HG03045 (cell line): ENCODE data around the gene INTS11.
"Not testable (repeated sequence)": the region's sequence is repeated elsewhere in the genome, so short reads cannot be mapped to it uniquely, and the experiment has no call there.

Experiments
- ATAC-seq: cut with Tn5 transposase; IDR thresholded peaks from one replicate; pipeline ENCODE4 v1.9.1; 2021; ENCODE audit warnings: mild to moderate bottlenecking, moderate library complexity; ENCODE audit not compliant: unreplicated experiment

Gene INTS11

DNA sequence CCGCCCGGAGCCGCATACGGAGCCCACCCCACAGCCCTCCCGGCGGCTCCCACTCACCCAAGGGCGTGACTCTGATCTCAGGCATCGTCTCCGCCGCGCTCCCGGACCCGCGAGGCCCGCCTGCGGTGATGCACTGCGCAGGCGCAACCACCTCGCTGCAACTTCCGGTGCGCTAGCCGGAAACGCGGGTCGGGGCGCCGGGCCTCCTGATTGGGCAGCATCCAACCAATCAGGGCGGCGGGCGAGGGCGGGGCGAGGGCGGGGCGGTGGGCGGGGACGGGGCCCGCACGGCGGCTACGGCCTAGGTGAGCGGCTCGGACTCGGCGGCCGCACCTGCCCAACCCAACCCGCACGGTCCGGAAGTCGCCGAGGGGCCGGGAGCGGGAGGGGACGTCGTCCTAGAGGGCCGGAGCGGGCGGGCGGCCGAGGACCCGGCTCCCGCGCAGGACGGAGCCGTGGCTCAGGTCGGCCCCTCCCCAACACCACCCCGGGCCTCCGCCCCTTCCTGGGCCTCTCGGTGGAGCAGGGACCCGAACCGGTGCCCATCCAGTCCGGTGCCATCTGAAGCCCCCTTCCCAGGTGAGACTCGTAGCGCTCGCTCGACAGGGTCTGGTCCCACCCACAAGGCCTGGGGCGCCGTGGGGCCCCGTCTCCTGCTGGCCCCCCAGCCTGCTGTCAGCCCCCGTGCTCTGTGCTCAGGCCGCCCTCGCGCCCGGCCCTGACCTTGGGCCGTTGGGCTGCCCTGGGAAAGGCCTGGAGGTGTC is at the start of gene INTS11, which contains the start of gene CPTP:
TSS of gene INTS11 (minus strand) at position 137 of the 764 bp plus-strand sequence. CDS start at position 85, 52 bp downstream.
TSS of gene CPTP (plus strand) at position 279 of the 764 bp plus-strand sequence. CDS start 2,109 bp downstream, outside the sequence.
- peak; percentile 64 for ATAC-seq

DNA sequence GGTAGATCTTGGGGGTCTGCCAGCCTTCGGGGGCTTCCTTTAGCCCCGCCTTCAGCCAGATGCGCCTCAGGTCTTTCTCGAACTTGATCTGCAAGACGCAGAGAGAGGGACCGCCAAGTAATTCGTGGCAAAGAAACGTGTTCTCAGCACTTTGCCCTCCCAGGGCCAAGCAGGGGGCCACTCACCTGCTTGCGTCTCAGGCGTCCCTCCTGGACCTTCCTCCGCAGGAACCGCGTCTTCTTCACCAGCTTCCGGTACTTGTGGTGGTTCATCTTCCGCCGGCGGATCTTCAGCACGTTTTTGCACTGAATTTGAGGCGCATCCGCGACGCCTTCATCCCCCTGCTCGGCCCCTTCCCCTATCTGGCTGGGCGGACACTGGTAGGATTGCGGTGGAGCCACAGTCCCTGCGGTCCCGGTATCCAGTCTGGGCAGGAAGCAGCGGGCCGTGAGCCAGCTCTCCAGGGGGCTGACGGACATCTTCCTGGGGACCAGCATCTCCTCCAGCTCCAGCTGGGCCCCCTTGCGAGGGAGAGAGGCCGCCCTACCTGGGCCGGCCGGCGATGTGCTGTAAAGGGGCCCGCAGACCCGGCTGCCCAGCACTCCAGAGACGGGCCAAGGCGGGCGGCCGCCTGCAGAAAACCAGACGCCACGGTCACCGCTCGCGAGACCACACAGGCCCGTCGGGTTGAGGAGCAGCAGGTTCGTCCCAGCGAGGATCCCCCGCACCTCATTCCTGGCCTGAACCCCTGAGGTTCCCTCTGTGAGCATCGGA is 49.5 kb upstream of the INTS11 start:
- ATAC-seq = no peak

DNA sequence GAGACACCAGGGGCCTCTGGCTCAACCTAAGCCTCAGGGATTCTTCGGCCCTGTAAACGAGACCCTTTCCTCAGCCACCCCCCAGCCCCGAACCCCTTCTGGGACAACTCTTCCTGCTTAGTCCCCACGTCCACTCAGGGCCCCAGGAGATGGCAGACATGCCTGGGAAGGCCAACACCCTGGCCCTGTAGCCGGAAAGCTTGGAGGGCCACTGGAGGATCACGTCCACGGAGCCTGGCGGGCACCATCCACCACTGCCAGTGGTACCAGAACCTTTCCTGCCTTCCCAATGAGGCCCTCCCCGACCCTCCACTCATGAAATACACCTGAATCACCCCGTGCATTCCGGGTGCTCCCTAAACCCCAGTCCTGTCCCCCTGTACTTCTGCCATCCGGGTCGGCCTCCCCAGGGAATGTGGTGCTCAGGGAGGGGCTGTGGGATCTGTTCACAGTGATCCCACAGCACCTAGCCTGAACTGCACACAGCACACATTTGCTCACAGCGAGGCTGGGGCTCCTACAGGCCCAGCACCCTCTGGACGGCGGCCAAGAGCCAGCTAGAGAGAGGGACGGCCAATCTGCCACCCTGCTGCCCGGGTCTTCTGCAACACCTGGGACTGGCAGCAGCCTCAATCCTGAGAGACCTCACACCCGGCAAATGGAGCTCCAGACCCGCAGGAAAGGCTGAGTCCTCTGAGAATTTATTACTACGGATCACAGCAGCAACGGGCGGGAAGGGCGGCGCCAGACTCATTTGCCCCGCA is 48.8 kb upstream of the INTS11 start:
- no peak for ATAC-seq

DNA sequence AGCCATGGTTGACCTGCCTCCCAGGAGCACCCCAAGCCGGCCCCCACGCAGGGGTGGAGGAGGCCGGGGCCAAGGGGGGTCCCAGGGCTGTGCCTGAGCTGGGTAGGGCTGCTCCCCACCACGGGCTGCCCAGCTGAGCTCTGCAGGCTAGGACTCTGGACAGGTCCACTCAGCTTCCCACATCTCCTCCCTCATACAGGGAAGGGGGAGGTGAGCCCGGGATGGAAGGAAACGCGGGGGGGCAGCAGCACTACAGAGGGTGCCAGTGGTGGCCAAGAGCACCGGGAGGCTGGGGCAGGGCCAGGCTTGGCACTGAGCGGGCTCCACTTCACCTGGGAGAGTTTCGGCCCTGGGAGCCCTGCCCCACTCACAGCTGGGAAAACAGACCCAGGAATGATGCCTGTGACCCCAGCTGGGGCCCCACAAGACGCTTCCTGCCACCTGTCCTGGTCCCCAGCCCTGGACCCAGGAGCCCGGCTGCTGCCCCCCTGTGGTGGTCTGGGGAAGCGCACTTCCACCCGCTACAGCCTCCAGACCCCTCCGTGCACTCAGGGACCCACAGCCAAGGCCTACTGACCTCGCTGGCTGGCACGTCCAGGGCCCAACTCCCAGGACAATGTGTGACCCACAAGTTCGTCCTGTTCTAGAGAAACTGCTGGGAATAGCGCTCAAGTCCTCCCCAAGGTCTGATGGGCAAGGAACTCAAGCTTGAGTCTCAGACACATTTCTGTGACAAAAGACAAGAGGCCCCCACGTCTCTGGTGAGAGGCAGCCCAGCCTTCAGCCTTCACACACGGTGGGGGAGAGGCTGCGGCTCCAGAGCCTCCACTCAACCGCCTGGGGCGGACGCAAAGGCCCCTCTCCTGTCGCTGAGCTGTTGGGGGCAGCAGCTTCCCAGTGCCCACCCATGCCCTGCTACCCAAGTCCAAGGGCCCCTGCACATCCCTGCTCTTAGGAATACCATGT is 47.6 kb upstream of the INTS11 start:
- no peak for ATAC-seq

DNA sequence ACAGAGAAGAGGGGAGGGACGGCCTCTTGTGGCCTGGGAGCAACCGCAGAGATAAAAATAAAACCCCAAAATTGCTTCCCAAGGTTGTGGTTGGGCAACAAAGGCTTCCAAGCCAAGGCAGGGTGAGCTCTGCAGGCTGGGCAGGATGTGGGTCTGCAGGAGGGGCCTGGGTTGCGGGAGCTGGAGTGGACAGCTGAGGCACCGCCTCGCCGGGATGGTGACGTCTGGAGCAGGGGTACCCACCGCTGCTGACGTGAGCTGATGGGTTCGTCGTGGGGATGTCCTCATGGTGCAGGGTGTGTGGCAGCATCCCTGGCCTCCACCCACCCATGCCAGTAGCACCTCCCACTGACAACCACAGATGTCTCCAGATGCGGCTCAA is 46.9 kb upstream of the INTS11 start:
- ATAC-seq = no peak

DNA sequence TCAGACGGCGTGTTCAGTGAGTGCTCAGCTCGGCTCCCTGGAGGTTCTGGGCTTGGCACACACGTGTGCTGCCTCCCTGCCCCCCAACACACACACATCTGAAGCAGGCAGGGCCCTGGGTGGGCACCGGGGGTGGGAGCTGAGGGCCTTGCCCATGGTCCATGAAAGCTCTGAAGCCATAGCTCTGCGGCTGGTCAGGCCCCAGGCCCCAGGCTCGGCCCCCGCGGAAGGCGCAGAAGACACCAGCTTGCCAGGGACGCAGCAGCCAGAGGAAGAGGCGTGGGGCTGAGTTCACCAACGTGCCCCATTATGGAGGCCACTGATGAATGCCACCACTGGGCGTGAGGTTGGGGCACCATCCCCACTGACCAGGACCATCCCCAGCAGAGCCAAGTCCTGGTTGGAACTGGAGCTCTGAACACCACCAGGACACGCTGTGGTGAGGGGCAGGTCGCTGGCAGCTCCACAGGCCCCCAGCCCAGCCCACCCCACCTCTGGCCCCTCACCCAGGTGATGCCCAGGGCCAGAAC is 46.4 kb upstream of the INTS11 start:
- no peak for ATAC-seq

DNA sequence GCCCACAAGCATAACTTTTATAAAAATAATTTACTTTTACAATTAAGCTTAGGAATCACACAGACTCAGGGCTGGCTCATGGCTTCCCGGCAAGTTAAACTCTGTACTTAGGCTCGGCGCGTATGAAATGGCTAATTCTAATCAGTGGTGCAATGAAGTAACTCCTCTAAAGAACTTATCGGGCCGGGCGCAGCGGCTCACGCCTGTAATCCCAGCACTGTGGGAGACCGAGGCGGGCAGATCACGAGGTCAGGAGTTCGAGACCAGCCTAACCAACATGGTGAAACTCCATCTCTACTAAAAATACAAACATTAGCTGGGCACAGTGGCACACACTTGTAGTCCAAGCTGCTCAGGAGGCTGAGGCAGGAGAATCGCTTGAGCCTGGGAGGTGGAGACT is 45.6 kb upstream of the INTS11 start:
- ATAC-seq = not testable (repeated sequence)

DNA sequence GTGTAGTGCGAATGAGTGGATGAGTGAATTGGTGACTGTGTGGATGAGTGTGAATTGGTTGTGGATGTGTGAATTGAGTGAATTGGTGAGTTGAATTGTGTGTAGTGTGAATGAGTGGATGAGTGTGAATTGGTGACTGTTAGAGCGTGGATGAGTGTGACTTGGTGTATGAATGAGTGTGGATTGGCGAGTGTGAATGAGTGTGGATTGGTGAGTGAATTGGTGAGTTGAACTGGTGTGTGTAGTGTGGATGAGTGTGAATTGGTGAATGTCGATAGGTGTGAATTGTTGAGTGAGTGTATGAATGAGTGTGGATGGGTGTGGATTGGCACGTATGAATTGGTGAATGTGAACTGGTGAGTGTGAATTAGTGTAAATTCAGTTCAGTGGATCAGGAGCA is 42.9 kb upstream of the INTS11 start:
- no peak for ATAC-seq

DNA sequence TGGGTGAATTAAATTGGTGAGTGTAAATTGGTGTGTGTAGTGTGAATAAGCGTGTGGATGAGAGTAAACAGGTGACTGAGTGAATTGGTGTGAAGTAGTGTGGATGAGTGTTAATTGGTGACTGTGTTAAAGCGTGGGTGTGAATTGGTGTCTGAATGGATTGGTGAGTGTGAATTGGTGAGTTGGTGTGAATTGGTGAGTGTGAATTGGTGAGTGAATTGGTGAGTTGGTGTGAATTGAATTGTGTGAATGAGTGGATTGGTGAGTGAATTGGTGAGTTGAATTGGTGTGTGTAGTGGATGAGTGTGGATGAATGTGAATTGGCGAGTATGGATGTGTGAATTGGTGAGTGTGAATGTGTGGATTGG is 42.2 kb upstream of the INTS11 start:
- no peak for ATAC-seq

DNA sequence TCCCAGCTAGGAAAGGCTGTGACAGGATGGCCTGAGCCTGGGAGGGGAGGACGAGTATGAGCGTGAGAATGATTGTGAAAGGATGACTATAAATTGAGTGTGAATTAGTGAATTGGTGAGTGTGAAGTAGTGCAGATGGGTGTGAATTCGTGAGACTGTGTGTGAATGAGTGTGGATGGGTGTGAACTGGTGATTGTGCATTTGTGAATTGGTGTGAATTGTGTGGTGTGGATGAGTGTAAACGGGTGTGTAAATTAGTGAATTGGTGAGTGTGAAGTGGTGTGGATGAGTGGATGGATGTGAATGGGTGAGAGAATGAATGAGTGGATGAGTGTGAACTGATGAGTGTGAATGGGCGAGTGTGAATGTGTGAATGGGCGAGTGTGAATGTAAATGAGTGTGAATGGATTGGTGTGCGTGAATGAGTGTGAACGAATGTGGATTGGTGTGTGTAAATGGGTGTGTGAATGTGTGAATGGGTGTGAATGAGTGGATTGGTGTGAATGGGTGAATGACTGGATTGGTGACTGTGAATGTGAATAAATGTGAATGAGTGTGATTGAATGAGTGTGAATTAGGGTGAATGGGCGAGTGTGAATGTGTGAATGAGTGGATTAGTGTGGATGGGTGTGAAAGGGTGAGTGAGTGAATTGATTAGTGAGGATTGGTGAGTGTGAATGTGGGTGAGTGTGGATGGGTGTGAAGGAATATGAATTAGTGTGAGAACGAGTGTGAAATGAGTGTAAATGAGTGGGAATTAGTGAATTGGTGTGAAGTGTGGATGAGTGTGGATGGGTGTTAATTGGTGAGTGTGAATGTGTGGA is 41.6 kb upstream of the INTS11 start:
- no peak for ATAC-seq

DNA sequence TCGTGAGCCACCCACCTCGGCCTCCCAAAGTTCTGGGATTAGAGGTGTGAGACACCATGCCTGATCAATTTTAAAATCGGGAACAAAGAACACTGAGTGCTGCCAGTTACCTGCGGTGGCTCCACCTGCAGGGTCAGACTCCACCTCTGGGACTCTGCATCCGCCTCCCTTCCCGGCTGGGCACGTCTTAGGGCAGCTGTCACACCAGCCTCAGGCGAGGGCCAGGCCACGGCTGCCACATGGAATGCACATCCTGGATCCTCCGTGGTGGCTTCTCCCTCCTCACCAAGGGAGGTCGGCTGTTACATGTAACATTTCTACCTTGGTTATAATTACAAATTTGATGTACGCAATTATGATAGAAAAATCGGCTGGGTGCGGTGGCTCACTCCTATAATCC is 39.8 kb upstream of the INTS11 start:
- no peak for ATAC-seq

DNA sequence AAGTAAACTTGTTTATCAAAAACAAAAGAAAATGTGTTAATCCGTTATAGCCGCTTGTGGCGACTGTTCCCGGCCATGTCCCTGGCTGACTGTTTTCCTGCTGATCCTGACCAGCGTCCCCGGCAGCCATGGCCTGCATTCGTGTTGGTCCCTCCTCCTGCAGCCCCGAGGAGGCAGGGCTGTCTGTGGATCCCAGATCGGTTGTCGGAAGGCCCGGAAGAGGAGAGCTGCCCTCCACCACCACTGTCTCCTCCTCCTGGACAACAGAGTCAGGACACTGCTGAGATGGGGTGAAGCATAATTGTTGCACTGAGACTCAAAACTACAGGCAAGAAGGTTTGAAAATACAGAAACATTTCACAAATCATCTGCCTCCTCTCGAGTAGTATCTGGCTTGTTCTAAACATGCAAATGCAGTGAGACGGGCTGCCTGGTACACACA is 37.5 kb upstream of the INTS11 start:
- ATAC-seq = no peak

DNA sequence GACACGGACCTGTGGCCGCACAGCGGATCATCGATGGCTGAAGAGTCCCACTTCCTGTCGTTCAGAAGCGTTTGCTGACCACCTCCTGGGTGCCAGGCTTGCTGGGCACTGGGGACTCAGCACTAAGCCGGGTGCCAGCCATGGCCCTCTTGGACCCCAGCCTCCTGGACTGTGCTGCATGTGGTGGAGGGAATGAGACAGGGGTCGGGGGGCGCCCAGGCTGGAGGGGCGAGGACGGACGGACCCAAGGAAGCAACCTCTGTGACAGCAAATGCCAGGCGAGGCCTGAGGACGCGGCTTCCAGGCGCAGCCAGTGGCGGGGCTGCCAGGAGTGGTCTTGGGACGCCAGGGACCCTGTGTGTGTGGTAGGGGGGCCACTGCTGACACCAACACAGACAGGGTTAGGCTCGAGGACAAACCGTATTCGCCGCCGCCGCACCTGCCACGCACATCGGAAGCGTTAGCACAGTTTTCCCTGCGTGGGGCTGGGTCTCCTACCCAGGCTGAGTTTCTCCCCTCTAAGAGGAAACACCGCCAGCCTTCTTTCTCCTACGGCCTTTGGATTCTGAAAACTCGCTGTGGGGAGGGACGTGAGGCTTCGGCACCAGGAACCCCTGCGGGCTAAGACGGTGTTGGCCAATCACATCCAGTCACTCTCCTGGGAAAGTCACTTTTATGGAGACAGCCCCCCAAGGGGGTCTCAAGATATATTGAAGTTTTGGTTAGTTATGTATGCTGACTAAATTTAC is 36.9 kb upstream of the INTS11 start:
- ATAC-seq = no peak

DNA sequence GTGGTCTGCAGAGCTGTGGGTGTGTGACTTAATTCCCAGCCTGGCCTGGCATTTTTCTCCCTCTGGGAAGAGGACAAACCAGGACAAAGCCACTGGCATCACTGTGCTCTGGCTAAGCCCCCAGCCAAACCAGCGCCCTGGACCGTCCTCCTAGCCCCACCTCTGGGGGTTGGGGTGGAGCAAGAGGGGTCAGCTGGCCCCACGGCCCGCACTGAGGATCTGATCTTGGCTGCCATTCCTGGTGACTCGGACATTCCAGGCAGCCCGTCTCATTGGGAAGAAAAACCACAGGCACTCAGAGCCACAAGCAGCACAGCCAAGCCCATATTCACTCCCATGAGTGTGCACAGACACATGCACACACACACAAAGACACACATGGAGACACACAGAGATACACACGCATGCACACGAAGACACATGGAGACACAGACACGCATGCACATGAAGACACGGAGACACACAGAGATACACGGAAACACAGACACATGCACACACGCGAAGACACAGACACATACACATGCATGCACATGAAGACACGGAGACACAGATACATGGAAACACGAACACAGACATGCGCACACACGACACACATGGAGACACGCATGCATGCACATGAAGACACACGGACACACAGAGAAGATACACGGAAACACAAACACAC is 36.2 kb upstream of the INTS11 start:
- no peak for ATAC-seq

DNA sequence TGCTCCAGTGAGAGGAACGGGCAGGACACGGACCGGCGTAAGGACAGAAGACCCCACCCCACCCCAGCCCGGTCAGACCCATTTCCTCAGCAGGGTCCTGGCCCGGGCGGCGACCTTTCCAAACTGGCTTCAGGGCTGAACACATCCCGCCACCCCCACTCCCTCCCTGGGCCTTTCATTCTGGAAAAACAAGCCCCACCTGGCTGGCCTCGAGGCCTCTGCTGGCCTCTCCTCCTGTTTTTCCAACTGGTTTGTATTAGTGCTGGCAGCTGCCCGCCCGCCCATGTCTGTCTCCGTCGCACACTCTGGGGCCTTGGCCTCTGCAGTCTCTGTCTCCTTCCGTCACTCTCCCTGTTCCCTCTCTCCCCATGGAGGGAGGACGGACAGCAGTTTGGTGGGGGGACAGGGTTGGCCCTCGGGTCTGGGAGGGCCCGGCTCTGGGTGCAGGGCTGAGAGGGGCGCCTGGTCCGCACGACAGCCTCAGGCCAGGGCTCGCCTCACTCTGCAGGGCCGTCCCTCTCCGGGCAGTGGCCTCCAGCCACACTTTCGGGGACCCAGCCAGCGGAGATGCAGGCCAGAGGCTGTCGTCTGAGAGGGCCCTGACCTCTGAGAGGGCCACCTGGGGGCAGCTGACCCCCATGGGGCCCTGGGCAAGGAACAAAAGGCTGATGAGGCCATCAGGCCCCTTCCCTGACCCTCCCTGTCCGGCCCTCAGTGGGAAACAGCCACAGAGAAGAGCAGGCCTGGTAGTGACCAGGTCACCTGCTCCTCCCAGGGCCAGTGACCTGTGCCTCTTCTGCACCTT is 35.4 kb upstream of the INTS11 start:
- ATAC-seq = no peak

DNA sequence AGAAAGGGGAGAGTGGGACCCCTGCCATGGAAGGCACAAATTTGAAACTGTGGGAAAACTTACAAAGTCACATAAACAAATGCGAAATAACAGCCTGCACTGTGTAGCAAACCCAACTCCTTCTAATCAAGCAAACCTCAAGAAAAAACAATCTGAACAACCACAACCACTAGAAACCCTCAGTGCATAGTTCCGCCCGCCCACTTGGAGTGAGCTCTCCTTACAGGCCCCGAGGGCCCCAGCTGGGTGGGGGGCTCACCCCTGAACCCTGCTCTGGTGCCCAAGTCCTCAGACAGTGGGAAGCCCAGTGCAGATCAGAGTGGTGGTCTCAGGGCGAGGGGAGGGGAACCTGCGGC is 34.8 kb upstream of the INTS11 start:
- no peak for ATAC-seq
